ENCODE data around the gene TFPI2.
"Not testable (repeated sequence)": the region's sequence is repeated elsewhere in the genome, so short reads cannot be mapped to it uniquely, and the experiment has no call there.

Gene TFPI2, protein sequence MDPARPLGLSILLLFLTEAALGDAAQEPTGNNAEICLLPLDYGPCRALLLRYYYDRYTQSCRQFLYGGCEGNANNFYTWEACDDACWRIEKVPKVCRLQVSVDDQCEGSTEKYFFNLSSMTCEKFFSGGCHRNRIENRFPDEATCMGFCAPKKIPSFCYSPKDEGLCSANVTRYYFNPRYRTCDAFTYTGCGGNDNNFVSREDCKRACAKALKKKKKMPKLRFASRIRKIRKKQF

DNA sequence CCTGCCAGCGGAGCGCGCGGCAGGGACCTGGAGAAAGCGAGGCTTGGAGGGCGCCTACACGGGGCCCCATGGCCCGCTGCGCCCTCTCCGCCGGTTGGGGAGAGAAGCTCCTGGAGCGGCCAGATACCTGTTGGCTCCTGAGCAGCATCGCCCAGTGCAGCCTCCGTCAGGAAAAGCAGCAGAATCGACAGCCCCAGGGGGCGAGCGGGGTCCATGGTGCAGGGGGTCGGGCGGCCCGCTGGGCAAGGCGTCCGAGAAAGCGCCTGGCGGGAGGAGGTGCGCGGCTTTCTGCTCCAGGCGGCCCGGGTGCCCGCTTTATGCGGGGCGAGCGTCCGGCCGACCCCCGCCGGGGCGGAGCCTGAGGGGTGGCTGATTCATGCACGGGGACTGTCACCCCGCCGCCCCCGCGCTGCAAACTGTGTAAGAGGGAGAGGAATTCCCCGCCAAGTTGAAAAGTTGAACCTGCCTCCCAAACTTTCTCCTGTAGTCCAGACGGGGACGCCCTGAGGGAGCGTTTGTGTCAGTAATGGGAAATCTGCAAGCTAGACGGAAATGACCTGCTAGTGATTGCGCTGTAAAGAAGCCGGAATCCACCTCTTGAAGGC is at the start of gene TFPI2:
TSS of gene TFPI2 (minus strand) at position 290 of the 605 bp plus-strand sequence. CDS start at position 215, 75 bp downstream.
- no peak for DNase-seq (ENCODE audit: low read depth in 1 of 2, low spot score in 1 of 2)

DNA sequence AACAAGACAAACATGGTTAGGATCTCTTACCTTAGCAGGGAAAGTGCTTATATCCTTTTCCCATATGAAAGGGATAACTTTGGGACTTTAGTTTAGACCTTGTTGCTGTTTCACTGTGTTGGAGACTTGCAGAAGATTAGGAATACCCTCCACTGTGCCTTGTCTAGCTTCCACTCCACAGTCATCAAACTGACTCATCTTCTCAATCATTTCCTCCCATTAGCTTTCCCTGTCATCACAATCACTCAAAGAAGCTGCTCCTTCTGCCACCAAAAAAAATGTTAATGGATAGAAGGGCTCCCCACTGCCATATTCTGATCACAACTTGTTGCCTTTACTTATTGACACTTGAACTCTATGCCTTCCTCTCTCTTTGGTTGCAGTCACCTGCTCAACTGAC is 47.7 kb upstream of the TFPI2 start:
- DNase-seq (ENCODE audit: low read depth in 1 of 2, low spot score in 1 of 2), result no peak

DNA sequence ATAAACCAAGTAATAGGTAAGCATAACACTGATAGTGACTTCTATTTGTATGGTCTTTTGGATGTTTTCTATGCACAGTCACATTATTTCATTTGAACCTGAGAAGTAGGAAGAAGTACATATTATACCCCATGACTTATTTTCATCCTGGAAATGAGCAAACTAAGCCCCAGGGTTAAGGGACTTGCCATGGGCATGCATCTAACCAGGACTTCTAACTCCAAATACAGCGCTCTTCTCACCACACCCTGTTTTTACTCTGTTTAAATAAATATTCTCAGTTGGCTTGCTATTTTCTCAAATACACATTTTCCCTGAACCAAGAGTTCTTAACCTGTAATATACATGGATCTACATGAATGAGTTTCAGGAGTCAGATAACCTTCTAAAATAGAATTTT is 47.3 kb upstream of the TFPI2 start:
- DNase-seq (ENCODE audit: low read depth in 1 of 2, low spot score in 1 of 2), result no peak

DNA sequence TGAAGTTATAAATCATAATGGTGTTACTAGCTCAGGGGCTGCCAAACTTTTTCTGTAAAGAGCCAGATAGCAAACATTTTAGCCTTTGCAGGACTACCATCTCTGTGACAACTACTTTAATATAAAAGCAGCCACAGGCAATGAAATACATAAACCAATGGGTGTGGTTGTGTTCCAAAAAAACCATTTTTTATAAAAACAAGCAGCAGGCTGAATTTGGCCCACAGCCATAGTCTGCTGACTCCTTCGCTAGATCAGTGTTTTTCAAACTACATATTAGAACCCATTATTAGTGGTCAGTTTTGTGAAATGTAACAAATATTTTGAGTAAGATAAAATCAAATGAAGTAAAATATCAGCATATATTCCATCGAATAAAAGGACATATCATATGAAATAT is 44.5 kb upstream of the TFPI2 start:
- no peak for DNase-seq (ENCODE audit: low read depth in 1 of 2, low spot score in 1 of 2)

DNA sequence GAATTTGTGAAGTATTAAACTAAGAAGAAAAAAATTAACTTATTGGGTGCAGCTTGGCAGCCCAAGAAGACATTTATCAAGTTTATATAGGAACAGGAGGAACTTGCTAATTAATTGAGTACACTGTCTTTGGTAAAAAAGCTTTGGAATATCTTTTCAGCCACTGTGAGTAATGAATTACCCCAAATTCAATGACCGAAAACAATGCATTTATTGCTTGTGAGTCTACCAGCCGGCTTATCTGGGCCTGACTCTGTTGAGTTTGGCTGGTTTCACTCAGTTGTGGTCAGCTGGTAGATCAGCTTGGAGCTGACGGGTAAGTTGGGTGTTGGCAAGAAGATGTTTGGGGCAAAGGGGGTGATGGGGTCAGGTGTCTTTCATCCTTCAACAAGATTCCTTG is 42.6 kb upstream of the TFPI2 start:
- DNase-seq (ENCODE audit: low read depth in 1 of 2, low spot score in 1 of 2), result no peak

DNA sequence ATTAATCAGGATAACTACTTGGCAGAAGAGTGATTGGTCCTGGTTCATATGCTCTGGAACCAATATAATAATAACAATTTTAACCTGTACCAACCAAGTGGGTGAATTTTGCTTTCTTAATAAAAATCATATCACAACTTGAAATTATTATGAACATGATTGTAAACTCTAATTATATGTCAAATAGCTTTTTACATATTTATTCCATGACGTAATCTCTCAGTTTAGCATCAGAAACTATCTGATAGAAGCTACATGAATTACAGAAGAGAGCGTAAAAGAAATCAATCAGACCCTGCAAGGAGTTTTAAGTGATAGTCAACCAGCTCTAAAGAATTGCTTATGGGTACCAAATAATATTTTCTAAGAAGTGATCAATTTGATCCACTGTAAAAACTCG is 41.1 kb upstream of the TFPI2 start:
- no peak for DNase-seq (ENCODE audit: low read depth in 1 of 2, low spot score in 1 of 2)

DNA sequence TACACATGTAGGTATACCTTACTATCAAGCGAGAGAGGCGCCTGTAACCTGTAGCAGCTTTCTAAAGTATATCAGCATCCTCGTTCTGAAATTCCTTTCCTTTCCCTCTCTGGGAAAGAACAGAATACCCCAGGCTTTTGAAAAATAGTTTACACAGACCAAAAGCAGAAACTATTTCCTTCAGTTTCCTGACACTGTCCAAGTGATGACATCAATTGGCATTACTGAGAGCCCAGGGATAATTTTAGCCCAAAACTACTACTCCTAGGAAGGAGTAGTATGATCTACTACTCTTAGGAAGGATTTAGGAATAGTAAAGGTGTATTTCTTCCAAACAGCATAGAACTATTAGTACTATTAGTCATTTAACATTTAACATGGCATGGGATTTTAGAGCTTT is 37.0 kb upstream of the TFPI2 start:
- no peak for DNase-seq (ENCODE audit: low read depth in 1 of 2, low spot score in 1 of 2)

DNA sequence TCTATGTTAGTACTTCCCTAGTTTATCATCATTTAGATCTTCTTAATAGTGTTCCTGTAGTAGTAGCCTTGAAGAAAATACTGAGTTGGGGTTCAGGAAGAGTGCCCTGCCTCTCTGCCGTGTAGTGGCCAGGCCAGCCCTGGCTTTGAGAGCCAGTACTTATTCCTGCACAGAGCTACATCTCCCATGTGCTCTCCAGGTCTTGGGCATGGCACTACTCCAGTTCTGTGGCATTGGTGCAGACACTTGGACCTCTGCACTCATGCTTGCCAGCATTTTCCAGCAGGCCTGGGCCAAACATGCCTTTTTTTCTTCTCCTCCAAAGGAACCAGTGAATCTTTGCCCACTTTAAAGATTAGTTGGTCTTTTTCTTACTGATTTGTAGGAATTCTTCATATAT is 36.2 kb upstream of the TFPI2 start:
- DNase-seq (ENCODE audit: low read depth in 1 of 2, low spot score in 1 of 2), result no peak

DNA sequence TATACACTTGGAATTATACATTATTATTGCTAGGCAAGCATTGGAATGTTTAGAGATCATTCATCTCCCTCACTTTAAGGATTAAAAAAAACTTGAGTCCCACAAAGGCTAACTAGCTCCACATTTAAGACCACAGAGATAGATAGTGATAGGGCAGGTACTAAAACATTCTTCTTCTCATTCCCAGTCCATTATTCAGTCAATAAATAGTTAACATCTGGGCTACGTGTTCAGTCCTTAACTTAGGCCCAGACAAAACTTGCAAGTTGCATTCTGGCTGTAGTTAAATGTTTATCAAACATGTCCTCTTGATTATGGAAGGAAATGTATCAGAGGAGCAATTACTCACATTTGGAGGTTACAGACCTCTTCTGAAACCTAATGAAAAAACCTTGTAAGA is 33.4 kb upstream of the TFPI2 start:
- DNase-seq (ENCODE audit: low read depth in 1 of 2, low spot score in 1 of 2), result no peak

DNA sequence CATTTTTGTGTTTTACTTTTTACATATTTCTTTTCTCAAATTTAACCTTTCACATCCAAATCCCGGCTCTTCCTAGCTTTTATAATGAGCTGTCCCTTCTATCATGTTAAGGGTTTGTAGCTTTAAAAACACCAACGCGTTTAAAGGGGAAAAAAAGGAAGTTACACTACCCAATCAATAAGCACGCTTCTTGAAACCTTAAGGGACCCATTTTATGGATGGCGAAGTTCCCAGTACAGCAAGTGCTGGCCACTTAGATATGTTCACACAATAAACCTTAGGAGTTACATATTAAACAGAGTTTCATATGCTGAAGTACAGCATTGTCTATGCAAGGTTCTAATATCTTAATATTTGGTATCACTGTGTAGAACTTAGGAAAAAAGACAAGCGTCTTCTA is 32.7 kb upstream of the TFPI2 start:
- no peak for DNase-seq (ENCODE audit: low read depth in 1 of 2, low spot score in 1 of 2)

DNA sequence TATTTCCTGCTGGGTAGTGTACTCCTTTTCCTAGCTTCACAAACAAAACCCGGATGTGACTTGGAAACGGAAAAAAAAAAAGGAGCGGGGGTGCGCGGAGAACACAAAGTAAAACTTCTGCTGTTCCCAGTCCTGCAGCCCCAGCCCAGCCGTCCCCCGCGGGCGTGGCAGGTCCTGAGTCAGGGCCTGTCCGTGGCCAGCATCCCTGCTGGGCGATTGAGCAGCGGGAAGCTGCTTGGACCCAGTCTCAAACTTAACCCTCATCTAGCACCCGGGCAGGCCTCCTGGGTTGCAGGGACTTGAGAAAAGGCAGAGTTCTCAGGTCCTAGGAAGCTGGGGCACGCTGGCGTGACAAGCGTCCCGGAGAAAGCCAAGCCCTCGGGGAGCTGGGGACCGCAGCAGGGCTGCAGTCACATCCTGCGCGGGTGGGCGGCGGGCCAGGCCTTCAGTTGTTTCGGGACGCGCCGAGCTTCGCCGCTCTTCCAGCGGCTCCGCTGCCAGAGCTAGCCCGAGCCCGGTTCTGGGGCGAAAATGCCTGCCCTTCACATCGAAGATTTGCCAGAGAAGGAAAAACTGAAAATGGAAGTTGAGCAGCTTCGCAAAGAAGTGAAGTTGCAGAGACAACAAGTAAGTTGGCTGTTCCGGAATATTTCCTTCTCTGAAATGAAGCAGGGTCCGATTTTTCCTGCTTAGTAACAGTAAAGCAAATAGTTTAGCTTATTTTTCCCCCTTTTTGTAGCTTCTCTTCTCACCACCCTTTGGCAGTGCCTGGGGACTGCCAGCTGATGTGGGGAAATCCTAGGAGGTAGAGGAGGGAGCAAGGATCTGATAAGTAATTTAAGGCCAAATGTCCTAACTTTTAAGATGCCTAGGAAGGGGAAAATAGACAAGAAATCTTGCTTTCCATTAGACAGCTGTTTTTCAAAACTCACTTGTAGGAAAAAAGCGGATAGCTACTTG is 31.3 kb upstream of the TFPI2 start, which contains the start of gene GNG11:
TSS of gene GNG11 (plus strand) at position 129 of the 960 bp plus-strand sequence. CDS start at position 532, 403 bp downstream.
- DNase-seq (ENCODE audit: low read depth in 1 of 2, low spot score in 1 of 2), result no peak

DNA sequence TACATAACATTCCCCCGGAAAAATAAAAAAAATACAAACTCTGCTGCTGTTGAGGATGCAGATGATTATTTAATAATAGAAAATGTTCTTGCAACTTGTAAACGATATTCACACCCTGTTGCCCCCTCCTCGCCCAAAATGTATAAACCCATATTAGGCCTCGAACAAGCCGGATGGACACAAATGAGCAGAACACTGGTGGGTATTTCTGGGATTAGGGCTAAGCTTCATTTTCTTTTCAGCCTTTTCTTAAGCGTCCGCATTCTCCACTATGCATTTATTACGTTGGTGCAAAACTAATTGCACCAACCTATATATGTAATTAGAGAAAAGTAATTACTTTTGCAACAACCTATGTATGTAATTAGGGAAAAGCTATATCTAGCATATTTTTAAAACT is 30.6 kb upstream of the TFPI2 start:
- no peak for DNase-seq (ENCODE audit: low read depth in 1 of 2, low spot score in 1 of 2)

DNA sequence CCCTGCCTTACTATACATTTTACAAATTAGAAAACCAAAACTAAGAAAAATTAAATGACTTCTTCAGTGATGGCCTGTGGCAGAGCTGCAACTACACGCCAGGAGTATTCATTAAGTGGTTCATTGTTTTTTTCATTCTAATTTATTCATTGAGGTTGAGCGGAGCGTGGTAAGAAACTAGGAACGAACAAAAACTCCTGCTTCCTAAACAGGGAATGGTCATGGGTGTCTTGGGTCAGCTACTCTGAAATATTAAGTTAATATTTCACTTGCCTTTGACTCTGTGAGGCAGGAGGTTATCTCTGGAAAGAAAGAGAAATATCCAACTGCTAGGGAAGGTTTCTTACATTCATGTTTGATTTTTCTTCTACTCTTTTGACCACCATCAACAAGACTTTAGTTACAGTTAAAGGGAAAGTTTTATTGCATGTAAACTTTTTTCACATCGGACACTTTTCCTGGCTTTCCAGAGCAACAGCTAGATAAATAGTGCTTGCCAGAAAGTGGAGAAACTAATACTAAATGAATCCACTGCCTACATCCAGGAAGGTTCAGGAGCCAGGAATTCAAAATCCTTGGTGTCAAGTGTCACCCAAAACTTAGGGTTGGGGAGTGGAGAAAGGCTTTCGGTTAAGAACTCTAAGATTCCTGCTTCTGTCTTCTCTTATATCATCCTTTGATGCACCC is 30.1 kb upstream of the TFPI2 start:
- DNase-seq (ENCODE audit: low read depth in 1 of 2, low spot score in 1 of 2), result no peak

DNA sequence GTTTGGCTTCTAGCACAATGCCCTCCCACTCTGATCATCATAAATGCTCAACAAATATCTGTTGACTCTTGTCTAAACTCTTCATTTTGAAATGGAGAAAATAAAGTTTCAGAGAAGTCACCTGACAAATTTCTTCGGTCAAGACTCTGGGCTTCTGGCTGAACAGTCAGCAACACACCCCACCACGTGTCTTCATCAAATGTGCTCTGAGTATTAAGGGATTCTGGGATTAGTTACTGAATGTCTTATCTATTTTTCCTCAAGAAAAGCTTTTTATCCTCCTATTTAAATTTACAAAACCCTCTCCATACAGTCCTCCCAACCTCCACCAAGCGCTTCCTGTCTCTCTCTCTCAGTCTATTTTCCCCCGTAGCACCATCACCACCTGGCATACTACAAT is 25.8 kb upstream of the TFPI2 start:
- DNase-seq (ENCODE audit: low read depth in 1 of 2, low spot score in 1 of 2), result not testable (repeated sequence)

DNA sequence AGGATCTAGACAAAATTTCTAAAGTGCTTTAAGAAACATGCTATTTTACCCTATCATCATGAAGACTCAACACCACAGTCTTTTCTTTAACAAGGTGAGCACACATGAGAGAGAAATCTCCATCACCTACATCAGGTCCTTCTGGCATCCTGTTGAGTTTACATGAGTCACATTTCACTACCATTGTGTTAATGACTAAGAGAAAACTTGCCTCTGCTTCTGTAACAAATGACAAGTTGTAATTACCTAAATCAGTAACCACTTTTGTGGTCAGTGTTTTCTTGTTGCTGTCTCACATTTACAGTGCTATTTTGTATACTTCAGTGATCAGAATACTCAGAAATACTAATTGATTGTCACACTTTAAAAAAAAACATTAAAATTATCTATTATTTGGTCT is 25.3 kb upstream of the TFPI2 start:
- DNase-seq (ENCODE audit: low read depth in 1 of 2, low spot score in 1 of 2), result not testable (repeated sequence)

DNA sequence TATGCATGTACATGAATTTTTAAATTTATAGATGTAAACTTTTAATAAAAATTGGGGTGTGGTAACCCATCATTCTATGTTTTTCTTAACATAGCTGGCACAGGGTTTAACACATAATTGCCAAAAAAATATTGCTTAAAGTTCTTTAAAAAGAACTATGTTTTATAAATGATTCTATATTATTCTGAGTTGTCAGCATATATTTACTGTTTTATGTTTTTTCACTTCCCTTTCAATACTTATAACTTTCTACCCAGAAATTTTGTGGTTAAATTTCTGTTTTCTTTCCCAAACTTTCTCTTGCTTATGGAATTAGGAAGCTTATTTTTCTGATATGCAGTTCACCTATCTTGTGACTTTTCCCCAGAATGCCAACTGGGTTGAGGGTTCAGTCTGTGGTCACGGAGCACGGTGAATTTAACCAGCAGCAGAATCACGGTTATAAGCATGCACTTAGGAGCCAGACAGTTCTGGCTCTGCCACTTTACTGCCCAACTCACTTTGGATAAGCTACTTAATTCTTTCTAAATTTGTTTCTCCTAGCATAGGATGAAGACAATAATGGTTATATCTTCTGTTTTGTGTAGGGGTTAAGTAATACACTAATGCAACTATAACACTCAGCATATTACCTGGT is 24.8 kb upstream of the TFPI2 start:
- not testable (repeated sequence) for DNase-seq (ENCODE audit: low read depth in 1 of 2, low spot score in 1 of 2)

DNA sequence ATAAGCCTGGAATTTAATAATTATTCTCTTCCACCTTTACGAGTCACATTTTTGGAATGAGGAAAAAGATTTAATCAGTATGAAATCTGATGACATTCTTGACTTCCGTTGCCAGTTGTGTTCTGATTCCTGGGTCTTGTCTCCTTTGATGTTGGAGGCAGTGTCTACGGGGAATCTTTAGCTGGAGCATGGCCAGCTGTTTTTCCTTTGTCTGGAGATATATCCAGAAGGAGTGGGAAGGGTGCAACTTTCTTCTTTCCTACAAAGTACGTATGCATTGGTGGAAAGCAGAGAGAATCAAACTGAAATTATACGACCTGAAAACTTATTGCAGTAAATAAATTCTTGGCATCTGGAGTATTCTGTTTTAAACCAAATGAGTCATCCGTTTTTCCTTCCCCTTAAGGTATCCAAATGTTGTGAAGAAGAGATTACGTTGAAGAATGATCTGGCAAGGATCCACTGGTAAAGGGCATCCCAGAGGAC is 24.1 kb upstream of the TFPI2 start:
- no peak for DNase-seq (ENCODE audit: low read depth in 1 of 2, low spot score in 1 of 2)

DNA sequence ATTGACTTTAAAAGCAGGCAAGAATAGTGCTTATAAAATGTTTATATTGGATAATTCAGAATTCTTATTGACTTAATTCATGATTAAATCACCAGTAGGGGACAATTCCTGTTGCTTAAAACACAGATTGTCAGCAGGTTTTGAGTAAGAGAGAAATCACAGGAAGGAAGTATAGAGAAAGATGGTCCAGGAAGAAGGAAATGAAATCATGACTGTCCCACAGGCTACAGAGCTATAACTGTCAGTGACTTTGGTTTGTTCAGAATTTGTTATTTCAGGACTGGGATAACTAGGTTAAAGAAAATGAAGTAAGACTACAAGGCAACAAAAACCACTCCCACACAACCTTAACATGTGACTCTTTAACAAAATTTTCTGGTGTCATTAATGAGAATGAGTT is 22.6 kb upstream of the TFPI2 start:
- no peak for DNase-seq (ENCODE audit: low read depth in 1 of 2, low spot score in 1 of 2)

DNA sequence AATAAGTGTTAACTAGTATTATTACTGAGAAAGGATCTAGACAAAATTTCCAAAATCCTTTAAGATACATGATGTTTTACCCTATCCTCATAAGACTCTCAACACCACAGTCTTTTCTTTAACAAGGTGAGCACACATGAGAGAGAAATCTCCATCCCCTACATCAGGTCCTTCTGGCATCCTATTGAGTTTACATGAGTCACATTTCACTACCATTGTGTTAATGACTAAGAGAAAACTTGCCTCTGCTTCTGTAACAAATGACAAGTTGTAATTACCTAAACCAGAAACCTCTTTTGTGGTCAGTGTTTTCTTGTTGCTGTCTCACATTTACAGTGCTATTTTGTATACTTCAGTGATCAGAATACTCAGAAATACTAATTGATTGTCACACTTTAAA is 21.1 kb upstream of the TFPI2 start:
- not testable (repeated sequence) for DNase-seq (ENCODE audit: low read depth in 1 of 2, low spot score in 1 of 2)

DNA sequence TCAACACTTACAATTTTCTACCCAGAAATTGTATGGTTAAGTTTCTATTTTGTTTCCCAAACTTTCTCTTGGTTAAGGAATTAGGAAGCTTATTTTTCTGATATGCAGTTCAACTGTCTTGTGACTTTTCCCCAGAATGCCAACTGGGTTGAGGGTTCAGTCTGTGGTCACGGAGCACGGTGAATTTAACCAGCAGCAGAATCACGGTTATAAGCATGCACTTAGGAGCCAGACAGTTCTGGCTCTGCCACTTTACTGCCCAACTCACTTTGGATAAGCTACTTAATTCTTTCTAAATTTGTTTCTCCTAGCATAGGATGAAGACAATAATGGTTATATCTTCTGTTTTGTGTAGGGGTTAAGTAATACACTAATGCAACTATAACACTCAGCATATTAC is 20.7 kb upstream of the TFPI2 start:
- not testable (repeated sequence) for DNase-seq (ENCODE audit: low read depth in 1 of 2, low spot score in 1 of 2)

Data from stimulated activated CD4-positive, alpha-beta T cell treated with anti-CD3 and anti-CD28 coated beads, Interleukin-15, amount 100 ng/mL, for 1 hour (primary cell).